H1 (cell line): ENCODE measurements around the gene MAPKAP1. TPM values are rescaled to one million over a fixed set of nuclear protein-coding genes. Genes with fewer than 3 reads are reported as not detected.

Experiments used
- CTCF ChIA-PET: fragments of 300-600 bp; sonication (Branson Sonifier 250); formaldehyde crosslinking; loops from one replicate; lab custom pipeline; 2021; ENCODE audit not compliant: partially characterized antibody; lab: Charles Lee
- POLR2A ChIA-PET: fragments of 300-600 bp; sonication (Branson Sonifier 250); formaldehyde crosslinking; loops from one replicate; lab custom pipeline; 2021; ENCODE audit warnings: inconsistent platforms; ENCODE audit not compliant: partially characterized antibody; lab: Charles Lee
- DNase-seq, 2 experiments: peaks; one replicate each; pipeline versions ENCODE4 v3.0.0 to v3.0.0-alpha.2; 2010 to 2022; ENCODE audit warnings: low spot score in 2 of 2, low read depth in 1 of 2, mixed read lengths in 1 of 2
- FAIRE-seq: peaks from 2 replicates; lab custom pipeline; 2011; peaks lifted over from hg19 to GRCh38; lab: Jason Lieb, UNC
- H2AFZ ChIP-seq: 2 replicates; pipeline ENCODE4 v1.8.1; 2012; ENCODE audit warnings: low read length, inconsistent platforms
- H2AK5ac ChIP-seq: 2 replicates; pipeline ENCODE4 v1.6.1; 2013; ENCODE audit warnings: low read depth, low read length
- H2BK120ac ChIP-seq: replicated peaks from 2 replicates; pipeline ENCODE3; 2013; ENCODE audit warnings: low read depth, low read length, inconsistent platforms
- H2BK12ac ChIP-seq: 2 replicates; pipeline ENCODE4 v1.6.1; 2013; ENCODE audit warnings: low read depth, low read length
- H2BK15ac ChIP-seq: 2 replicates; pipeline ENCODE4 v1.6.1; 2013; ENCODE audit warnings: low read length
- H2BK20ac ChIP-seq: 2 replicates; pipeline ENCODE4 v1.6.1; 2013; ENCODE audit warnings: low read length
- H2BK5ac ChIP-seq: 2 replicates; pipeline ENCODE4 v1.6.1; 2013; ENCODE audit warnings: low read depth, low read length
- H3K14ac ChIP-seq: 2 replicates; pipeline ENCODE4 v1.6.1; 2013; ENCODE audit warnings: inconsistent platforms; ENCODE audit not compliant: insufficient read length
- H3K18ac ChIP-seq: 2 replicates; pipeline ENCODE4 v1.6.1; 2013; ENCODE audit warnings: low read length; ENCODE audit errors: extremely low read depth
- H3K23ac ChIP-seq: 2 replicates; pipeline ENCODE4 v1.6.1; 2013; ENCODE audit warnings: inconsistent platforms; ENCODE audit not compliant: insufficient read length
- H3K23me2 ChIP-seq: 2 replicates; pipeline ENCODE4 v1.6.1; 2013; ENCODE audit warnings: low read depth, low read length
- H3K27ac ChIP-seq: 2 replicates; pipeline ENCODE4 v1.6.1; 2011; ENCODE audit warnings: low read depth, low read length, inconsistent platforms
- H3K27me3 ChIP-seq, 4 experiments: replicated peaks in 1 of 4; 1 replicate in 1 of 4; 2 replicates in 3 of 4; pipeline versions ENCODE4 v1.6.1 to v1.8.1; 2011 to 2013; ENCODE audit warnings: low read length in 3 of 4, mild to moderate bottlenecking in 3 of 4, inconsistent platforms in 2 of 4, mixed read lengths in 2 of 4, moderate library complexity in 1 of 4; ENCODE audit not compliant: control insufficient read depth in 3 of 4, insufficient read depth in 3 of 4; ENCODE audit errors: extremely low read depth in 1 of 4
- H3K36me3 ChIP-seq, 4 experiments: 2 replicates each; pipeline versions ENCODE4 v1.6.1 to v1.8.1; 2011 to 2013; ENCODE audit warnings: mild to moderate bottlenecking in 4 of 4, low read length in 3 of 4, moderate library complexity in 2 of 4, control low read depth in 1 of 4, inconsistent platforms in 1 of 4; ENCODE audit not compliant: insufficient read depth in 4 of 4, control insufficient read depth in 2 of 4
- H3K4ac ChIP-seq: replicated peaks from 2 replicates; pipeline ENCODE3; 2013; ENCODE audit warnings: low read length, low read depth, mixed read lengths, inconsistent platforms; ENCODE audit not compliant: insufficient read length
- H3K4me1 ChIP-seq, 4 experiments: replicated peaks in 1 of 4; 1 replicate in 1 of 4; 2 replicates in 3 of 4; pipeline versions ENCODE4 v1.6.1 to v1.8.1; 2011 to 2013; ENCODE audit warnings: low read length in 3 of 4, inconsistent platforms in 2 of 4, mixed read lengths in 1 of 4; ENCODE audit not compliant: insufficient read depth in 4 of 4, control insufficient read depth in 3 of 4
- H3K4me2 ChIP-seq, 2 experiments: 2 replicates each; pipeline versions ENCODE4 v1.6.1 to v1.8.1; 2011 to 2013; ENCODE audit warnings: low read depth in 2 of 2, low read length in 2 of 2, control low read depth in 1 of 2, inconsistent platforms in 1 of 2, mild to moderate bottlenecking in 1 of 2; ENCODE audit not compliant: insufficient read depth in 1 of 2
- H3K4me3 ChIP-seq, 4 experiments: fragments of 200-600, 300-600 bp in 1 of 4; sonication (generic), shearing (Covaris generic), sonication (Bioruptor Twin) in 1 of 4; 2 replicates each; pipeline versions ENCODE4 v1.5.1 to v1.8.1; 2011 to 2016; ENCODE audit warnings: low read length in 4 of 4, low read depth in 3 of 4, control low read depth in 2 of 4, inconsistent platforms in 2 of 4, mild to moderate bottlenecking in 2 of 4, mixed read lengths in 1 of 4, moderate library complexity in 1 of 4; ENCODE audit not compliant: insufficient read depth in 2 of 4; ENCODE audit errors: extremely low read depth in 1 of 4
- H3K56ac ChIP-seq: replicated peaks from 2 replicates; pipeline ENCODE3; 2013; ENCODE audit warnings: low read depth, mild to moderate bottlenecking, mixed read lengths, low read length, inconsistent platforms; ENCODE audit not compliant: insufficient read length
- H3K79me1 ChIP-seq: 2 replicates; pipeline ENCODE4 v1.6.1; 2013; ENCODE audit warnings: low read depth, low read length, control low read depth
- H3K79me2 ChIP-seq, 2 experiments: 2 replicates each; pipeline versions ENCODE4 v1.6.1 to v1.8.1; 2012 to 2013; ENCODE audit warnings: low read length in 2 of 2, mild to moderate bottlenecking in 2 of 2, inconsistent platforms in 1 of 2; ENCODE audit not compliant: insufficient read depth in 2 of 2, control insufficient read depth in 1 of 2
- H3K9ac ChIP-seq, 4 experiments: replicated peaks in 1 of 4; 1 replicate in 1 of 4; 2 replicates in 3 of 4; pipeline versions ENCODE4 v1.6.1 to v1.8.1; 2011 to 2013; ENCODE audit warnings: low read depth in 3 of 4, low read length in 3 of 4, control low read depth in 2 of 4, mild to moderate bottlenecking in 2 of 4, moderate library complexity in 2 of 4, inconsistent platforms in 1 of 4; ENCODE audit errors: extremely low read depth in 1 of 4
- H3K9me3 ChIP-seq, 2 experiments: 2 replicates each; pipeline versions ENCODE4 v1.6.1 to v1.8.1; 2012 to 2013; ENCODE audit warnings: mild to moderate bottlenecking in 2 of 2, moderate library complexity in 2 of 2, control low read depth in 1 of 2, inconsistent platforms in 1 of 2, low read depth in 1 of 2, low read length in 1 of 2, mixed read lengths in 1 of 2; ENCODE audit not compliant: insufficient read depth in 2 of 2
- H4K20me1 ChIP-seq, 2 experiments: replicated peaks in 1 of 2; 2 replicates each; pipeline versions ENCODE3 to v1.8.1; 2011 to 2013; ENCODE audit warnings: inconsistent platforms in 2 of 2, low read length in 2 of 2, mild to moderate bottlenecking in 1 of 2; ENCODE audit not compliant: insufficient read depth in 2 of 2, control insufficient read depth in 1 of 2
- H4K5ac ChIP-seq: 2 replicates; pipeline ENCODE4 v1.6.1; 2013; ENCODE audit warnings: low read length, low read depth, mixed read lengths, inconsistent platforms; ENCODE audit not compliant: insufficient read length
- H4K8ac ChIP-seq: 2 replicates; pipeline ENCODE4 v1.8.0; 2013; ENCODE audit warnings: mild to moderate bottlenecking, moderate library complexity, low read length, inconsistent platforms; ENCODE audit not compliant: insufficient read depth; ENCODE audit errors: extremely low read depth
- H4K91ac ChIP-seq: replicated peaks from 2 replicates; pipeline ENCODE3; 2013; ENCODE audit warnings: low read length, mixed read lengths, inconsistent platforms; ENCODE audit not compliant: insufficient read length
- BRCA1 ChIP-seq: IDR thresholded peaks from 2 replicates; pipeline ENCODE4 v1.6.1; 2012; ENCODE audit warnings: low read depth, low read length, improper control_type of control experiment
- CEBPB ChIP-seq: IDR thresholded peaks from 2 replicates; pipeline ENCODE4 v1.6.1; 2012; ENCODE audit warnings: low read depth, low read length
- FOSL1 ChIP-seq: IDR thresholded peaks from 2 replicates; pipeline ENCODE4 v1.6.1; 2011; ENCODE audit warnings: mild to moderate bottlenecking, low read depth, low read length, moderate library complexity; ENCODE audit not compliant: insufficient read depth
- RAD21 ChIP-seq, 2 experiments: IDR thresholded peaks in 1 of 2; conservative IDR thresholded peaks in 1 of 2; 2 replicates each; pipeline ENCODE4 v1.6.1; 2011; ENCODE audit warnings: low read depth in 2 of 2, low read length in 2 of 2, improper control_type of control experiment in 1 of 2, inconsistent platforms in 1 of 2, mild to moderate bottlenecking in 1 of 2, moderate library complexity in 1 of 2
- RFX5 ChIP-seq: IDR thresholded peaks from 2 replicates; pipeline ENCODE4 v1.6.1; 2011; ENCODE audit warnings: low read depth, low read length, improper control_type of control experiment, borderline replicate concordance
- SP1 ChIP-seq: IDR thresholded peaks from 2 replicates; pipeline ENCODE4 v1.6.1; 2011; ENCODE audit warnings: low read depth, low read length
- TCF12 ChIP-seq: IDR thresholded peaks from 2 replicates; pipeline ENCODE4 v1.6.1; 2011; ENCODE audit warnings: low read depth, mild to moderate bottlenecking, low read length
- YY1 ChIP-seq: IDR thresholded peaks from 2 replicates; pipeline ENCODE4 v1.6.1; 2011; ENCODE audit warnings: low read depth, mild to moderate bottlenecking, low read length
- WGBS, 2 experiments: shearing (Covaris generic) in 1 of 2; methylation state at CpG; one replicate each; pipeline versions ENCODE4 v1.1.6 to v1.1.7; 2013 to 2015; ENCODE audit warnings: low lambda C conversion rate in 2 of 2, mixed read lengths in 2 of 2, inconsistent platforms in 1 of 2, low coverage in 1 of 2, missing lambda C conversion rate in 1 of 2; ENCODE audit not compliant: insufficient replicate concordance in 2 of 2, insufficient coverage in 1 of 2, insufficient read length in 1 of 2; ENCODE audit errors: extremely low coverage in 1 of 2, missing lambda C conversion rate in 1 of 2; 5-methylcytosine and 5-hydroxymethylcytosine counted together
- polyA plus RNA-seq, 7 experiments: library from polyadenylated mRNA; depleted of rRNA in 3 of 7; stranded (reverse) in 5 of 7; unstranded in 2 of 7; fragments of >200 nt in 5 of 7; fragments of 200-250 nt in 2 of 7; gene quantifications; 1 replicate in 5 of 7; 2 replicates in 1 of 7; 4 replicates in 1 of 7; pipeline versions ENCODE4 v1.2.1 to v1.2.3, GENCODE V29; 2011 to 2013; ENCODE audit warnings: missing spikeins in 2 of 7, mixed read lengths in 2 of 7
- total RNA-seq: library from RNA; stranded (reverse); fragmentation: NEBNext Ultra II Directional; extraction: Animal tissue kit (Norgen Biotek cat#: 25700); gene quantifications from 2 replicates; pipeline ENCODE4 v1.2.1, GENCODE V29; 2021
- TF ChIP-seq, protein P1 (sequence below): IDR thresholded peaks from 2 replicates; pipeline ENCODE4 v1.6.1; 2012; ENCODE audit warnings: low read length, inconsistent platforms
- TF ChIP-seq, protein P2 (sequence below): IDR thresholded peaks from 2 replicates; pipeline ENCODE4 v1.6.1; 2011; ENCODE audit warnings: low read depth, mild to moderate bottlenecking, low read length; ENCODE audit not compliant: insufficient read depth

Gene MAPKAP1
- total and polyA plus RNA-seq, 2 of the 8 experiments (the other 6 are each of a cell fraction or from before 2014, with no cell fraction given), result 79.2 to 140 TPM

DNA sequence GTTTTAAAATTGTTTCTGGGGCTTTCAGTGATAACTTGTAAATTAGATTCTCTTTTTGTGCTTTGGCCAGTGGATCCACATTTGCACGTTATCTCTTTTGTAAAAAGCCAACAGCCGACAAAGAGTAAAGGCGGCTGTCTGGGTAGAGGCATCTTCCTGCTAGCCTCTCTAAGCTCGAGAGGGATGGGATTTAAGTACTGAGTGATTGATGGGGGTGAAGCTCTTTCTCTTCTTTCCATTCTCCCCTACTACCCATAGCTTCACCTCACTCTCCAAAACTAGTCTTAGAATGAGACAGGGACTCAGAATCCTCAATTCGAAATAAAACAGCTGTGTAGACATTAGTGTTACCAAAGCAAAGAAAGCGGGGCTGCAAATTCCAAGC lies 43.6 kb upstream of the MAPKAP1 start:
- H3K4ac ChIP-seq, result no peak overlapping the region
- no peak overlapping the region for H4K91ac ChIP-seq
- peak overlapping the region in 1 of 2 experiments; percentile 88; a peak in 2 of 4 replicates for H3K4me2 ChIP-seq
- H3K27me3 ChIP-seq, result no peaks in the 10 kb centered on the region
- no peak overlapping the region for H4K5ac ChIP-seq
- H3K18ac ChIP-seq, result no peak overlapping the region
- TF ChIP-seq, protein P1, sequence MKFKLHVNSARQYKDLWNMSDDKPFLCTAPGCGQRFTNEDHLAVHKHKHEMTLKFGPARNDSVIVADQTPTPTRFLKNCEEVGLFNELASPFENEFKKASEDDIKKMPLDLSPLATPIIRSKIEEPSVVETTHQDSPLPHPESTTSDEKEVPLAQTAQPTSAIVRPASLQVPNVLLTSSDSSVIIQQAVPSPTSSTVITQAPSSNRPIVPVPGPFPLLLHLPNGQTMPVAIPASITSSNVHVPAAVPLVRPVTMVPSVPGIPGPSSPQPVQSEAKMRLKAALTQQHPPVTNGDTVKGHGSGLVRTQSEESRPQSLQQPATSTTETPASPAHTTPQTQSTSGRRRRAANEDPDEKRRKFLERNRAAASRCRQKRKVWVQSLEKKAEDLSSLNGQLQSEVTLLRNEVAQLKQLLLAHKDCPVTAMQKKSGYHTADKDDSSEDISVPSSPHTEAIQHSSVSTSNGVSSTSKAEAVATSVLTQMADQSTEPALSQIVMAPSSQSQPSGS, result no peak
- TF ChIP-seq, protein P2, sequence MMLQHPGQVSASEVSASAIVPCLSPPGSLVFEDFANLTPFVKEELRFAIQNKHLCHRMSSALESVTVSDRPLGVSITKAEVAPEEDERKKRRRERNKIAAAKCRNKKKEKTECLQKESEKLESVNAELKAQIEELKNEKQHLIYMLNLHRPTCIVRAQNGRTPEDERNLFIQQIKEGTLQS, result no peak
- TF ChIP-seq SP1 (no peak), TCF12 (no peak), FOSL1 (no peak), BRCA1 (no peak), RFX5 (no peak), CEBPB (no peak), YY1 (no peak), RAD21 (IDR thresholded peaks at IDR 0.05 in 1 of 2, conservative IDR thresholded peaks at IDR 0.05 in 1 of 2; ENCODE audit: low read depth in 2 of 2, low read length in 2 of 2) (no peak)
- H2BK120ac ChIP-seq, result no peak overlapping the region
- no peaks in the 10 kb centered on the region for H3K9me3 ChIP-seq
- H3K9ac ChIP-seq, result no peak overlapping the region
- H2BK15ac ChIP-seq, result no peak overlapping the region
- peak overlapping the region in 1 of 4 experiments; percentile 99; a peak in 4 of 8 replicates for H3K4me3 ChIP-seq
- POLR2A ChIA-PET, result interaction anchor here (0.6 to 2.1 kb wide), 4 partner anchors 9 to 248 kb away, joined by 3 to 7 read pairs (median 4); no protein-coding TSS in a partner anchor
- 40% methylated on average over 6 of the region's 6 CpGs; no CpG with 5 or more reads in 1 of the 2 experiments for WGBS, 2 experiments
- H2AK5ac ChIP-seq, result no peak overlapping the region
- H2AFZ ChIP-seq, result no peak overlapping the region
- peaks cover 0 to 67% of the 10 kb centered on the region in 2 experiments; a peak in 2 of 4 replicates for H3K79me2 ChIP-seq
- FAIRE-seq (no peak), DNase-seq (no peak)
- no peaks in the 10 kb centered on the region for H3K79me1 ChIP-seq
- peaks cover 0 to 38% (median 1%) of the 10 kb centered on the region in 4 experiments; a peak in 1 of 8 replicates for H3K36me3 ChIP-seq
- CTCF ChIA-PET, result interaction anchor here (0.6 to 1.1 kb wide), 4 partner anchors 9 to 1833 kb away, joined by 3 to 4 read pairs (median 3); no protein-coding TSS in a partner anchor
- no peak overlapping the region for H2BK12ac ChIP-seq
- H3K14ac ChIP-seq, result no peak overlapping the region
- no peak overlapping the region for H2BK20ac ChIP-seq
- H3K23me2 ChIP-seq, result peaks cover 14% of the 10 kb centered on the region
- H3K23ac ChIP-seq, result no peak overlapping the region
- H2BK5ac ChIP-seq, result no peak overlapping the region
- H3K4me1 ChIP-seq, result peaks cover 2 to 31% (median 7%) of the 10 kb centered on the region in 4 experiments; a peak in 4 of 7 replicates
- H3K27ac ChIP-seq, result no peak overlapping the region
- no peaks in the 10 kb centered on the region for H4K20me1 ChIP-seq
- no peak overlapping the region for H3K56ac ChIP-seq
- H4K8ac ChIP-seq, result no peak overlapping the region
